Gastroesophageal sphincter (tissue), 4 donors: Measurements from ENCODE around the gene SPPL3. TPM values are rescaled to one million over a fixed set of nuclear protein-coding genes. Genes with fewer than 3 reads are reported as not detected.

Experiments
- ATAC-seq: fragments of 150-250 bp; one replicate; pipeline ENCODE4 v1.9.1; 2016; ENCODE audit warnings: mild to moderate bottlenecking, moderate library complexity
- H3K27ac ChIP-seq, 4 donors: fragments of 200-600 bp; sonication (generic) in 3 of 4; 1 replicate in 3 of 4; 2 replicates in 1 of 4; pipeline ENCODE4 v1.5.1; 2016 to 2019
- H3K27me3 ChIP-seq: fragments of 200-600 bp; sonication (generic); one replicate; pipeline ENCODE4 v1.5.1; 2019
- H3K36me3 ChIP-seq, 2 donors: fragments of 200-600 bp; sonication (generic); one replicate each; pipeline ENCODE4 v1.5.1; 2019; ENCODE audit warnings: control low read depth in 1 of 2
- H3K4me1 ChIP-seq, 3 donors: fragments of 200-600 bp; sonication (generic); 1 replicate in 2 of 3; 2 replicates in 1 of 3; pipeline ENCODE4 v1.5.1; 2016 to 2019; ENCODE audit warnings: control low read depth in 2 of 3
- H3K4me3 ChIP-seq, 2 donors: fragments of 200-600 bp; sonication (generic); one replicate each; pipeline ENCODE4 v1.5.1; 2019; ENCODE audit warnings: mild to moderate bottlenecking in 1 of 2, moderate library complexity in 1 of 2
- H3K9me3 ChIP-seq, 3 donors: fragments of 200-600 bp; sonication (generic); one replicate each; pipeline ENCODE4 v1.5.1; 2017 to 2019; ENCODE audit warnings: control low read depth in 2 of 3
- CTCF ChIP-seq, 4 experiments: fragments of 200-600 bp in 2 of 4; fragments of 450-650 bp in 2 of 4; sonication (generic) in 1 of 4; IDR thresholded peaks; one replicate each; pipeline ENCODE4 v1.5.1; 2017 to 2019; ENCODE audit warnings: antibody characterized with exemption in 4 of 4, mild to moderate bottlenecking in 2 of 4, moderate library complexity in 2 of 4
- EP300 ChIP-seq: sonication (generic); formaldehyde crosslinking; IDR thresholded peaks from one replicate; pipeline ENCODE4 v1.6.1; 2017; ENCODE audit warnings: antibody characterized with exemption, mild to moderate bottlenecking
- POLR2A ChIP-seq, 2 donors: fragments of 450-650 bp; IDR thresholded peaks; one replicate each; pipeline ENCODE4 v1.6.1; 2017; ENCODE audit warnings: antibody characterized with exemption in 2 of 2, mild to moderate bottlenecking in 2 of 2, moderate library complexity in 1 of 2
- POLR2AphosphoS5 ChIP-seq: sonication (generic); formaldehyde crosslinking; IDR thresholded peaks from one replicate; pipeline ENCODE4 v1.6.1; 2017; ENCODE audit warnings: antibody characterized with exemption
- WGBS, 2 donors: methylation state at CpG; one replicate each; pipeline ENCODE4 v1.1.5; 2018; ENCODE audit warnings: low coverage in 1 of 2; 5-methylcytosine and 5-hydroxymethylcytosine counted together
- total RNA-seq, 4 donors: library from RNA; depleted of rRNA; stranded (reverse); fragments of >200 nt; gene quantifications; one replicate each; pipeline ENCODE4 v1.1.0, GENCODE V29; 2016

Gene SPPL3
- total RNA-seq, 4 donors from 2014 or later = 16.2 to 20.2 (median 19.0) TPM

- H3K4me1 ChIP-seq = peaks cover 0 to 36% (median 3%) of the 10 kb centered on the region in 3 donors
- H3K27ac ChIP-seq = no peak overlapping the region
- H3K9me3 ChIP-seq = no peaks in the 10 kb centered on the region
- no peak overlapping the region for H3K4me3 ChIP-seq
- no peak for ATAC-seq
- no peaks in the 10 kb centered on the region for H3K27me3 ChIP-seq
- TF ChIP-seq POLR2A (IDR thresholded peaks at IDR 0.05) = no peak
- TF ChIP-seq EP300 = no peak
- no peak for TF ChIP-seq POLR2AphosphoS5
- TF ChIP-seq CTCF (IDR thresholded peaks at IDR 0.05) = no peak
- no peaks in the 10 kb centered on the region for H3K36me3 ChIP-seq
- WGBS, 2 donors = 86 to 100% methylated on average over 1 of the region's 1 CpG
Measured at GRCh38 chr12:120870415-120870814, 33.7 kb downstream of the SPPL3 start.

- H3K27ac ChIP-seq = no peak overlapping the region
- no peak for ATAC-seq
- 72 to 73% methylated on average over 4 of the region's 4 CpGs for WGBS, 2 donors
- no peaks in the 10 kb centered on the region for H3K36me3 ChIP-seq
- H3K4me1 ChIP-seq = peaks cover 0 to 45% (median 3%) of the 10 kb centered on the region in 3 donors
- no peaks in the 10 kb centered on the region for H3K27me3 ChIP-seq
- no peak for TF ChIP-seq EP300
- H3K4me3 ChIP-seq = no peak overlapping the region
- H3K9me3 ChIP-seq = no peaks in the 10 kb centered on the region
Measured at GRCh38 chr12:120869376-120869775, 34.8 kb downstream of the SPPL3 start.

- 58 to 60% methylated on average over 4 of the region's 4 CpGs for WGBS, 2 donors
- Histone ChIP-seq H3K4me3 (no peak overlapping the region), H3K27me3 (no peaks in the 10 kb centered on the region), H3K4me1 (peaks cover 0 to 24% (median 0%) of the 10 kb centered on the region in 3 donors), H3K36me3 (no peaks in the 10 kb centered on the region), H3K27ac (no peak overlapping the region), H3K9me3 (no peaks in the 10 kb centered on the region)
- TF ChIP-seq CTCF (IDR thresholded peaks at IDR 0.05) (no peak), EP300 (no peak), POLR2A (IDR thresholded peaks at IDR 0.05) (no peak), POLR2AphosphoS5 (no peak)
- ATAC-seq = no peak
Measured at GRCh38 chr12:120866108-120866507, 38.0 kb downstream of the SPPL3 start.

GRCh38 chr12:120865098-120865497 is 39.1 kb downstream of the SPPL3 start:
- Histone ChIP-seq H3K27ac (no peak overlapping the region), H3K27me3 (no peaks in the 10 kb centered on the region), H3K36me3 (no peaks in the 10 kb centered on the region), H3K9me3 (no peaks in the 10 kb centered on the region), H3K4me3 (no peak overlapping the region), H3K4me1 (peaks cover 0 to 21% (median 0%) of the 10 kb centered on the region in 3 donors)
- no peak for TF ChIP-seq CTCF (IDR thresholded peaks at IDR 0.05)
- no peak for TF ChIP-seq POLR2A (IDR thresholded peaks at IDR 0.05)
- TF ChIP-seq EP300 = no peak
- no peak for TF ChIP-seq POLR2AphosphoS5
- no peak for ATAC-seq
- WGBS, 2 donors = 88 to 100% methylated on average over 3 of the region's 3 CpGs

- TF ChIP-seq EP300 (no peak), POLR2AphosphoS5 (no peak), POLR2A (IDR thresholded peaks at IDR 0.05) (no peak), CTCF (IDR thresholded peaks at IDR 0.05) (no peak)
- 75% methylated on average over 1 of the region's 1 CpG for WGBS, 2 donors
- H3K4me1 ChIP-seq = peaks cover 0 to 22% (median 0%) of the 10 kb centered on the region in 3 donors
- no peak overlapping the region for H3K4me3 ChIP-seq
- no peak overlapping the region for H3K27ac ChIP-seq
- no peaks in the 10 kb centered on the region for H3K36me3 ChIP-seq
- no peaks in the 10 kb centered on the region for H3K27me3 ChIP-seq
- ATAC-seq = no peak
- peaks cover 0 to 7% (median 0%) of the 10 kb centered on the region in 3 donors for H3K9me3 ChIP-seq
Measured at GRCh38 chr12:120862664-120863063, 41.5 kb downstream of the SPPL3 start.
